Activated CD4-positive, alpha-beta T cell treated with anti-CD3 and anti-CD28 coated beads for 4 hours (primary cell): Measurements from ENCODE around the gene SPATA31C1.
"Not testable (repeated sequence)": the region's sequence is repeated elsewhere in the genome, so short reads cannot be mapped to it uniquely, and the experiment has no call there.

Source experiments
- DNase-seq, 2 donors: peaks; one replicate each; pipeline ENCODE4 v3.0.0-alpha.2; 2020

Gene SPATA31C1

DNA sequence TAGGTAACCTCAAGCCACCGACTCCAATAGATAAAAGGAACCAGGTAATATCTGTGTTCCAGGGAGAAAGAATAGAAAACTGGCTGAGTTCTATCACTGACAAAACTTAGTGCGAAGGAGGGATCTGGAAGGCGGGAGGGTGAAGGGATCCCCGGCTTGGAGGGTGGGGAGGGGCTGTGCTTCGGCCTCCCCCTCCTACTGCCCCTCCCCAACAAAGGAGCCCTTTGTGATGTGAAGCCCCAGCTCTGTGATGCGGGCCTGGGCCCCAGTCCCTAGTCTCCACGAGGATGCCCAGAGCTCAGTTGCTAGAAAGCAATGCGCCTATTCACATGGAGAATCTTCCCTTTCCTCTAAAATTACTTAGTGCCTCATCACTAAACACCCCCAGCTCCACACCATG lies at the start of gene SPATA31C1:
Gene SPATA31C1, plus strand, starts transcription at position 301 of the 400 bp plus-strand sequence.
- not testable (repeated sequence) for DNase-seq

DNA sequence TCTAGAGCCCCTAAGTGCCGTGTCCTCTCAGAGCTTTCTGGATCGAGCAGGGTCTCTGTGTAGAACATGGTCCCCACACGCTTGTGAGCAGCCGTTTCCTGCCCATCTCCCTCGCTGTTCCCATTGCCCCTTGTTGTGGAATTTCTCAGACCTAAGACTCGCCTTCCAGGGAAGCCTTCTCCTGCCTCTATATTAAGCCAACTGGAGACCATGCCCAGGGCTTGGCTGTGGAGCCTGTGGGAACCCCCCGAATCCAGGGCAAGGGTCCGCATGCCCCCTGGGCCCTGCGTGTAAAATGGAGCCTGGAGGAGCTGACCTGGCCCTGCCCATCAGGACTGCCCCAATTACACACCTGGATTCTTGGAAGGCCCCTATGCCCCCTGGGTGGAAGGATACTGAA lies 49.6 kb upstream of the SPATA31C1 start:
- no peak for DNase-seq

DNA sequence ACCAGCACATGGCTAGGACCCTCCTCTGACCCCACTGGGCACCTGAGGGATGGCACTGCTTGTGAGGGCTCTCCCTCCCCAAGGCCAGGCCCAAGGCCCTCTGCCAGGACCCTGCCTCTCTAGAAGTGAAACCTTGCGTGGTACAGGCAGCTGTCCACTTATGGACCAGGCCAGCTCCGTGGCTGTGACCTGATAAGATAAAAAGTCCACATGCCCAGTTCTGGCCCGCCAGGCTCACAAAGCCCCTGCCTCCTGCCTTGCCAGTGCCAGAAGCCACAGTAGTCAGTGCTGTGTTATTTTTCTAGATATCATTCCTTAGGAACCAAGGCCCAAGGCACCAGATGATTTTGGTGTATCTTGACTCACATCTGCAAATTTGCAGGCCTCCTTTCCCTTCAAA lies 49.1 kb upstream of the SPATA31C1 start:
- DNase-seq: no peak

DNA sequence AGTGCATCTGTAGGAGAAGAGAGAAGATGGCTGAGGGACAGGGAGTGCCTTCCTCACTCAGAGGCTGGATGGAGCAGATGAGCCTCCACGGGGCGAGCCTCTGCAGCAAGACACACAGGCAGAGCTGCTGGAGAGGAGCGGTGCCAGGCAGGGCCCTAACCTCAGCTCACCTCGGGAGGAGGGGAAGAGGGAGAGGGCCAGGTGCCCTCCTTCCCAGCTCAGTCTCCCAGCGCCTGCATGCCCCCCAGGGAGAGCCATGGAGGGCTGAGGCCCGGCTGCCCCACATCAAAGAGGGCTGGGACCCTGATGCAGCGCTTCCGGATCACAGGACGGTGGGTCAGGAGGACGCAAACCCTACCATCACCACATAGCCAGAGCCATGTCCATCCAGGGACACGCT lies 48.7 kb upstream of the SPATA31C1 start:
- no peak for DNase-seq

DNA sequence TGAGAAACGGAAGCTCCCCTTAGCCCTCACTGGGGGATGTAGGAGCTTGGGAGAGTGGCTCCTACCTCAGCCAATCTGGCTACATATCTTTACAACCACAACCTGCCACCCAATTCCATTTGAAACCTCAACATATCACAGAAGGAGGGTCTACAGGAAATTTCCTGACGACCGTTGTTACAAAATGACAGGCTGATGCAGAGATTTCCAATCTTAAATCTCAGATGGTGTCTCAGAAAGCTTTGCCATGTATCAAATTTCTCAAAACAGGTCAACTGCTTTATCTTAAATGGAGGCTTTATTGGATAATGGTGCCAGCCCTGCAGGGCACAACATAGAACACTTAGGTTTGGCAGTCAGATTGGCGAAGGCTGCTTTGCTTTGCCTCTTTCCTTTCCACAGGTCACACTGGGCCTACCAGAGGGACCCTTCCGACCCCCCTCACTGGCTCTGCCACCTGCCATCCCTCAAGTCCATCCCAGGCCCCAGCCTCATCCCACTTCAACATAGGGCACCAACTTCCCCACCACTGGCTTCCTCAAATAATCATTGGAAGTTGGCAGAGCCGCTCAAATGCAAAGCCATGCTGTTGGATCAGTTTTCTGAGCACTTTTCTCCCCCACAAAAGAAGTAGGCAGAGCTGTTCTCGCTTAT lies 46.2 kb upstream of the SPATA31C1 start:
- no peak for DNase-seq

DNA sequence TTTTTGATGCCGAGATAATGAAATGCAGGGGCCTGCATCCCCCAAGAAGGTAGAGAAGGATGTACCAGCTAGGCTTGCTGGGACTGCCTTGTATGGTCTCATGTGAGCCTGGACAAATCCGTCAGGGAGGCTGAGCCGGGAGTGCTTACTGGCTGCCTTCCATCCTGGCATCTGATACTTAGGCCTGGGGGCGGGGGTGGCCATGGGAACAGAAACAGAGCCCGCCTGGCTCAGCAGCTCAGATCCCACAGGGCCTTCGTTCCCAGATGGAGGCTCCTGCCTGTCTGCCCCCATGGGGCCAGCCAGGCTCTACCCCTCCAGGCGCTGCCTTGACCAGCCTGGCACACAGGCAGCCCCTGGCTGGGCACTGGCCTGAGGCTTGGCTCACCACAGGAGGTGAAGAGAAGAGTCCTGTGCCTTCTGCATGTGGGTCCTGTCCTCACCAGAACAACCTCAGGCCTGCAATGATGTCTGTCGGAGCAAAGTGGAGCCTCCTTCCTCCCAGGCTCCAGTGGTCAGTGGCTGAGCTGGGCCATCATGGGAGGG lies 45.6 kb upstream of the SPATA31C1 start:
- no peak for DNase-seq

DNA sequence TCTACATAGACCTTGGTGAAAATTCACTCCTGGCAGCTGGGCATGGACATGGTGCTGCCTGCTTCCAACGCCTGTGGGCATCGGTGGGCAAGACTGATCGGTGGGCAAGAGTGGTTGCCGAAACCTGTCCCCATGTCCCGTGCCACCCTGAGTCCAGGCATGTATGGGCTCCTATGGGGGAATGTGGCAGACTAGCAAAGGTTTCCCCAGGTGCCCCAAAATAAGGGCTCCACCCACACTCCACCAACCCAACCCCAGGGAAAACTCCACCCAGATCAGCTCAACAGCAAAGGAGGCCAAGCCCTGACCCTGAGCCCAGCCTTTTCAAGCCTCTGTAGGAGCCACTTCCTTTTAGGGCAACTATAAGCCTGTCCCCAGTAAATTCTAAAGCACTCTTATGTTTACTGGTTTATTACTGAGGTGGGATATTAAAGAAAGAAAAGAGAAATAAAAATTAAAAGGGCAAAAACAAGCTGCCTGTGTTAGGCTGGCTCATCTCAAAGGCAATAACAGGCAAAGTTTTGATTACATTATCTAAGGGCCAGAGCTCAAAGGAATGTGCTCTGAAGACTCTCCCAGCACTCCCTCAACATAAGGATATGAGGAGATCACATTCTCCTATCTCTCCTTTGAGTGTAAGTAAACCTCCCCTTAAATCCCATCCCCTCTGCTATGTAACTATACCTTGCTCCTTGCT lies 44.0 kb upstream of the SPATA31C1 start:
- DNase-seq: no peak

DNA sequence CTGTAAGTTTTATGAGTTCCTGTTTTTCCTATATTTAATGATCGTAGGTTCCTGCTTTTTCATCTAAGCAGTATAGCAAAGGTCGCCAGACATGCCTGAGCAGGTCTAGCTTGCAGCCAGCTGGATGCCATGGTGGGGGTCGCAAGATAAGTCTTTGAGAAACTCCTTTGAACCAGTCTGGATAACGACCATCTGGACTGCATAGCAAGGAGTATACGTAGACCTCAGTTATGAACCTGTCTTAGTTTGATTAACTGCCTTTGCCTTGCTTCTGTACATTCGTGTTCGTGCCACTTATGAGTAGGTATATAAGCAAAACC lies 43.5 kb upstream of the SPATA31C1 start:
- DNase-seq: no peak

DNA sequence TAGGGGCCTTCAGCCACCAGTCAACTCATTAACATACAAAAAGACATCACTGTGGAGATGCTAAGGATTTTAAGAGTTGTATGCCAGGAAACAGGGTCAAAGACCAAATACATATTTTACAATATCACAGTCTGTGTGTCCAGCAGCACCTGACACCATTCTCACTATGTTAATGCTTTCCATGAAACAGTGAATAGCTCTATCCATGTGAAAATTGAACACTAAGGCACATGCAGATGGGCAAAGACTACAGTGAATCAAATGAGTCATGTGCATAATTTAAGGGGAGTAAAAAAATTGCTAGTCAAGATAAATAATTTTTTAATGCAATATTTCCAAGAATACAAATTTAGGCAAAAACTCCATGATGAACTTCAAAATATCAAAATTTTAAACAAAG lies 42.7 kb upstream of the SPATA31C1 start:
- DNase-seq: no peak

DNA sequence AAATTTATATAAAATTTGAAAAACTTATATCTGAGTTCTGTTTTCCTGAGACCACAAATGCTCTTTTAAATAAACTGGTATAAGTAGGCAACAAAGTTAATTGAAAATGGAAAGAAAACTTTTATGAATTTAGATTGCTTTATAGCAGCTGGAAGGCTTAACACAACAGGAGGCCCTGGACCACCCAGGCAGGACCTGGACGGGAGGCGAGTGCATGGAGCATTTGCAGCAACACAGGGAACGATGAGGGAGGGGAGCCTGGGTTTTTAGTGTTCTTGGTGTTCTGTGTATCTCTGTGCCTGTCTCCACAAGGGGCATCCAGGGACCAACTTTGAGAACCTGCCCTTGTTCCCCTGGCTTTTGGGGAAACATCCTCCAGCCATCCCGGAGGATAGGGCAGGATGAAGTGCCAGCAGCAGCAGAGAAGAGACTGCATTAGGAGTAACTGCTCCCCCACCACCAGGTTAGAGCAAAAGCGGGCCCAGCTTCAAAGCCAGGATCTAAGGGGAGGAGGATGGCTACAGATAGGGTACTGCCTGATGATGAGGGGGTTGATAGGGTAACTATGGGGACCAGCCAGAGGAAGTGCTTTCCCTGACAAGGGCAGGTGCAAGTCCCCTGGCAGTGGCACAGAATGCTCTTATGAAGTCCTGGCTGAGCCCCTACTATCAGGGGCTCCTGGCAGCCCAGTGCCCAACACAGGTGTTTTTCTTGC lies 41.8 kb upstream of the SPATA31C1 start:
- DNase-seq: no peak

DNA sequence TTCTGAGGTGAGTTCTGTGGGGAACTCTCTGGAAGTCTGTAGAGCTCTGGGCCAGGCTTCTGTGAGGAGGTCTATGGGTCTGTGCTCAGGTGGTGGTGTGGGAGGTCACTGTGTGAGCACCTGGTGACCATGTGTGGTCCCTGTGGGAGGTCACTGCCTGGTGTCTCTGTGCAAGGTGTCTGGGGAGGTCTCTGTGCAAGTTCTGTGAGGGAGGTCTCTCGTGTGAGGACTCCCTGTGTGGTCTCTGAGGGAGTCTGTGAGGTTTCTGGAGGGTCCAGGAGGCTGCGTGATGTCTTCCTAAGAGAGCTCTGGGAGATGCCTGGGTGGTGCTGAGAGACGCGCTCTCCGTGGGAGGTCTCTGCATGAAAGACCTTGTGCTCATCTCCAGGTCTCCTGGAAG lies 41.1 kb upstream of the SPATA31C1 start:
- no peak for DNase-seq

DNA sequence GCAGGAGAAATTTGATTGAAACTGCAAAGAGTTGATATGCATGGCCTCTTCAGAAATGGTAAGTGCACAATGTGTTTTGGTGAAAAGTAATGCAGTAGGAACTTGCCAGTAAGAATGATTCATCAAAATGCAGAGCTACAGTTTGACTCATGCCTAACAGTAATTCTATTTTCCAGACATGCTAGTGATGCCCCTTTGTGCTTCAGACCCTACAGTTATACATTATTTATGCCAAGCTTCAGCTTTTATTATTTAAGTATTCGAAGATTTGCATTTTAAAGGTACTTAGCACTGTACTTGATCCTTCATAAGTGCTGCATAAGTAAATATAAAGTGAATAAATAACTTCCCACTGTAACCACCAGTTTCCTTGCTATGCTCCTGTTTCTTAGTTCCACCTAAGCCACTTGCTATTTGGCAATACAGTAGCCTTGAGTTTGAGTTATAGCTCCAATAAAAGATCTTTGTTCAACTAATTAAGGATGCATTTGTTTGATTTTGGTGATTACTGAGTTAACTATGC lies 38.7 kb upstream of the SPATA31C1 start:
- no peak for DNase-seq

DNA sequence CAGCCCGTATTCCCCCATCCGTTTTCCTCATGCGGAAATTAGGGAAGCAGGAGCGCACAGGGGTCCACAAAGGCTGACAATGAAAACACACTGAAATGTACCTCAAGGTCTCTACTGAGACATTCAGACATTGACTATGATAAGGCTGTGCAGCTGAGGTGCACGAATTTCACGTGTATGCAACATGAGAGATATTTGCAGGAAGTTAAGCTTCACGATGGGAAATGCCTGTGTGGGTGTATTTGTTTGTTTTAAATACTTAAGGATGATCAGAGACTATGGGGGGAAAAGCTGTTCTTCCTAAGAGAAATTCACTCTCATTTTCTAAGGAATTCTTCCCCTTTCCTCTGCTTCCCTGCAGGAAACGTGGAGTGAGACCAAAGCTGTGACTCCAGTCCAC lies 37.6 kb upstream of the SPATA31C1 start:
- no peak for DNase-seq

DNA sequence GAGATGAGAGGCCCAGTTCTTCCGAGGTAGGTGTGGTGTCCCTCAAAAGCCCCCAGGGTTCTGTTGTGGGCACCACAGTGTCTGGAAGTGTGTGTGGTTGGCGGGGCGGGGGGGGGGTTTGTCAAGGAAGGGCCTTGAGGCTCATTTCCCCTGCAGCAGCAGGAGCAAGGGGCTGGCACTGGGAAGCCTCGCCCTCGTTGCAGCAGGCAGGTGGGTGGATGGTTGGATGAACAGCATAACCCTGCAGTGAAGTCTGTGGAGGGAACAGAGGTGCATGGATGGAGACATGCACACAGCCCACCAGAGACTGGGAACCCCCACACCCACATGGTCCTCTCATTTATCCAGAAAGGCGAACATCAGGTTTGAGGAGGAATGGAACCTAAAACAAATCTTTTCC lies 37.1 kb upstream of the SPATA31C1 start:
- DNase-seq: no peak

DNA sequence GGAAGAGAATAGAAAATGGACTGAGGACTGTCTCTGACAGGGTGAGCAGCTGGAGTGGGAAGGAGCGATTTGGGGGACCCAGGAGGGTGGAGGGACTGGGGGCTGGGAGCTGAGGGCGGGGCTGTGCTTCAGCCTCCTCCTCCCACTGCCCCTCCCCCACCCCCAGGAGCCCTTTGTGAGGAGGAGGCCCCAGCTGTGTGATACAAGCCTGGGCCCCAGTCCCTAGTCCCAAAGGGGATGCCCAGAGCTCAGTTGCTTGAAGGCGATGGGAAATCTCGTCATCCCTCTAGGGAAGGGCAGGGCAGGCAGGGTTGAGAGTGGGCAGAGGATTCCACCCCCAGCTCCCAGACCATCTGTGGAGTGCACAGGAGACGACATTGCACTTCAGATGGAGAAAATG lies 35.1 kb upstream of the SPATA31C1 start, which contains the start of gene SPATA31E1:
Gene SPATA31E1, plus strand, starts transcription at position 251 of the 400 bp plus-strand sequence. Its CDS starts 15 bp downstream, at position 266.
- no peak for DNase-seq

DNA sequence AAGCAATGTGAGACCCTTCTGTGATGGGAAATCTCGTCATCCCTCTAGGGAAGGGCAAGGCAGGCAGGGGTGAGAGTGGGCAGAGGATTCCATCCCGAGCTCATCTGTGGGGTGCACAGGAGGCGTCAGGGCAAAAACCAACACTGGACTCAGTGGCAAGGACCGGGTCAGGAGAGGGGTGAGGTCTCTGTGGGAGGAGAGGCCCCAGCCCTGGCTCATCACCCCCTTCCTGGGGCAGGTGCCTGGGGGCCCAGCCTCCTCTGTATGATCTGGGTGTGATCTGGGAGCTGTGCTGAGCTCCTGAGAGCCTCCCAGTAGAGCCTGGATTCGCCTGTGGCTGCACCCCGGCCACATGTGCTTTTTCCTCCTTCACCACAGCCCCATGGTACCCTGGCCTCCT lies 34.5 kb upstream of the SPATA31C1 start:
- DNase-seq: no peak

DNA sequence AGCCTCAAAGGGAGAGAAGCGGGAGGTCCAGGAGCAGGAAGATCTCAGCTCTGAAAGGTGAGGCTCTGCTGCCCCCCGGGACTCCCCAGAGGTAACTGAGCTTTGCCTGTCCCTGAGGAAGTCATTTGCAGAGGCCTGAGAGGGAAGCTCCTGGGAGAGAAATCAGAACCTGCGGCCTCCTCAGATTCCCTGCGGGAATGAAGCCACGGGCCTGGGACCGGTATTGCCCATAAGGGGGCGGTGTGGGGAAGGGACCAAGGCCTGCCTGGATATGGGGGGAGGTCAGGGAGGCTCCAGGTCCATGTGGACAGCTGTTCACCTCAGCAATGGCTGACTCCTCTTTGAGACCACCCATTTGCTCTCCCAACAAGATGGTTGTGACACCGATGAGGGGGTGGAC lies 33.8 kb upstream of the SPATA31C1 start:
- no peak for DNase-seq

DNA sequence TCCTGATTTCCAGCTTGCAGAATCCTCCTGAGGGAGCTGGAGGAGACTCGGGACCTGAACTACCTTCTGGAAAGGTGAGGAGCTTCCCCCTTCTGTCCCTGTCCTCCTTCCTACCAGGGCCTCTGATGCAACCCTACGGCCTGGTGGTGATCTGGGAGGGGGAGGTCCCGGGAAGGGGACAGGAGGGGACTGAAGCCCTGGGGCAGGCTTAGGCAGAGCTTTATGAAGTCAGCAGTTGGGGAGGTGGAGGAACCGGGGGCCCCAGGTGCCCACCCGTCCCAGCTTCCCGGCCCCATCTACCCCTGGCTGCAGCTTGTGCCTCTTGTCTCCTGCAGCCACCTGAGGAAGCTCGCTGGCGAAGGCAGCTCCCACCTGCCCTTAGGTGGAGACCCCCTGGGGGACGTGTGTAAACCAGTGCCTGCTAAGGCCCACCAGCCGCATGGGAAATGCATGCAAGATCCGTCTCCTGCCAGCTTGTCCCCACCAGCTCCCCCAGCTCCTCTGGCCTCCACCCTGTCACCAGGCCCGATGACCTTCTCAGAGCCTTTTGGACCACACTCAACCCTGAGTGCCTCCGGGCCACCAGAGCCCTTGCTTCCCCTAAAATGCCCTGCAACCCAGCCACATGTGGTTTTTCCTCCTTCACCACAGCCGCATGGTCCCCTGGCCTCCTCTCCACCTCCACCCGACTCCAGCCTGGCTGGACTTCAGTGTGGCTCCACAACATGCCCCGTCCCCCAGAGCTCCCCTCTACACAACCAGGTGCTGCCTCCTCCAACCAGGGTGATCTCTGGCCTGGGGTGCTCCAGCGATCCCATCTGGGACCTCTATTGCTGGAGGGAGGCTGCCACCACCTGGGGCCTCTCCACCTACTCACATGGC lies 32.9 kb upstream of the SPATA31C1 start:
- no peak for DNase-seq

DNA sequence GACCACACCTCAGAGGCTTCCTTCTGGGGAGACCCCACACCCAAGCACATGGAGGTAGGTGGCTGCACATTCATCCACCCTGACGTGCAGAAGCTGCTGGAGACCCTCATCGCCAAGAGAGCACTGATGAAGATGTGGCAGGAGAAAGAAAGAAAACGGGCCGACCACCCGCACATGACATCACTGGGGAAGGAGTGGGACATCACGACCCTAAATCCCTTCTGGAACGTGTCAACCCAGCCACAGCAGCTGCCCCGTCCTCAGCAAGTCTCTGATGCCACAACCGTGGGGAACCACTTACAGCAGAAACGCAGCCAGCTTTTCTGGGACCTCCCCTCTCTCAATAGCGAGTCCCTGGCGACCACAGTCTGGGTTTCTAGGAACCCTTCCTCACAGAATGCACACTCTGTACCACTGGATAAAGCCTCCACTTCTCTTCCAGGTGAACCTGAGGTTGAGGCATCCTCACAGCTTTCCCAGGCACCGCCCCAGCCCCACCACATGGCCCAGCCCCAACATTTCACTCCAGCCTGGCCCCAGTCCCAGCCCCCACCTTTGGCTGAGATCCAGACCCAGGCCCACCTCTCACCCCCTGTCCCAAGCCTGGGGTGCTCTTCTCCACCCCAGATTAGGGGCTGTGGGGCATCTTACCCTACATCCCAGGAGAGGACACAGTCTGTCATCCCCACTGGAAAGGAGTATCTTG lies 32.1 kb upstream of the SPATA31C1 start:
- DNase-seq: no peak

DNA sequence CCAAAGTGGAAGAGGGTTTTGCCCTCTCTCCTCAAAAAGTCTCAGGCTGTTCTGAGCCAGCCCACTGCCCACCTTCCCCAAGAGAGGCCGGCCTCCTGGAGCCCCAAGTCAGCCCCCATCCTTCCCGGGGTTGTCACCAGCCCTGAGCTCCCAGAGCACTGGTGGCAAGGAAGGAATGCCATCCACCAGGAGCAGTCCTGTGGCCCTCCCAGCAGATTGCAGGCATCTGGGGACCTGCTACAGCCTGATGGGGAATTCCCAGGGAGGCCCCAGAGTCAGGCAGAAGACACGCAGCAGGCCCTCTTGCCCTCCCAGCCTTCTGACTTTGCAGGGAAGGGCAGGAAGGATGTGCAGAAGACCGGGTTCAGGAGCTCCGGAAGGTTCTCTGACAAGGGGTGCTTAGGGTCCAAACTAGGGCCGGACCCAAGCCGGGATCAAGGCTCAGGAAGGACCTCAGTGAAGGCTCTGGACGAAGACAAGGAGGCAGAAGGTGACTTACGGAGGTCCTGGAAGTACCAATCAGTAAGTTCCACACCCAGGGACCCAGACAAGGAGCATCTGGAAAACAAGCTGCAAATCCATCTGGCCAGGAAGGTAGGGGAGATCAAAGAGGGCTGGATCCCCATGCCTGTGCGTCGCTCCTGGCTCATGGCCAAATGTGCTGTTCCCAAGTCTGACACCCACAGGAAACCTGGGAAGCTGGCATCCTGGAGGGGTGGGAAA lies 31.4 kb upstream of the SPATA31C1 start:
- DNase-seq: no peak

DNA sequence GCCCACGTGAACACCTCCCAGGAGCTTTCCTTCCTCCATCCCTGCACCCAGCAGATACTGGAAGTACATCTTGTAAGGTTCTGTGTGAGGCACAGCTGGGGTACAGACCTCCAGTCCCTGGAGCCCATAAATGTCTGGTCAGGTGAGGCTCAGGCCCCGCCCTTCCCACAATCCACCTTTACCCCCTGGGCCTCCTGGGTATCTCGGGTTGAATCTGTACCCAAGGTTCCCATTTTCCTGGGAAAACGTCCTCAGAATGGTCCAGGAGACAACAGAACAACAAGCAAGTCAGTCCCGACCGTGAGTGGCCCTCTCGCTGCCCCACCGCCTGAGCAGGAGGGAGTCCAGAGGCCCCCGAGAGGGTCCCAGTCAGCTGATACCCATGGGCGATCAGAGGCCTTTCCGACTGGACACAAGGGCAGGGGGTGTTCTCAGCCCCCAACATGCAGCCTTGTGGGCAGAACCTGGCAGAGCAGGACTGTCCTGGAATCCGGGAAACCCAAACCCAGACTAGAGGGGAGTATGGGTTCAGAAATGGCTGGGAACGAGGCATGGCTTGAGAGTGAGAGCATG lies 30.7 kb upstream of the SPATA31C1 start:
- DNase-seq: no peak
